Lower lobe of right lung (tissue), 2 donors: ENCODE results near the gene RPA1. TPM values are rescaled to one million over a fixed set of nuclear protein-coding genes. Genes with fewer than 3 reads are reported as not detected.

ENCODE experiments used
- ATAC-seq, 2 donors: fragments of 200-7000 bp; cut with Tn5 transposase; one replicate each; pipeline ENCODE4 v1.9.1; 2020 to 2022; ENCODE audit warnings: mild to moderate bottlenecking in 2 of 2, moderate library complexity in 2 of 2
- DNase-seq: peaks from one replicate; pipeline ENCODE4 v3.0.0-alpha.2; 2020
- H3K27ac ChIP-seq: fragments of 200-600 bp; one replicate; pipeline ENCODE4 v1.8.0; 2022
- H3K27me3 ChIP-seq: fragments of 200-600 bp; one replicate; pipeline ENCODE4 v1.8.0; 2022; ENCODE audit warnings: low read depth
- H3K36me3 ChIP-seq: fragments of 200-600 bp; one replicate; pipeline ENCODE4 v1.8.0; 2022; ENCODE audit warnings: mild to moderate bottlenecking
- H3K4me1 ChIP-seq: fragments of 200-600 bp; one replicate; pipeline ENCODE4 v1.8.0; 2022
- H3K4me3 ChIP-seq: fragments of 200-600 bp; one replicate; pipeline ENCODE4 v1.8.0; 2022; ENCODE audit warnings: mild to moderate bottlenecking
- H3K9me3 ChIP-seq: fragments of 200-600 bp; one replicate; pipeline ENCODE4 v1.8.0; 2022
- intact Hi-C: fragments of 100-400 bp; cut with DNase I; formaldehyde crosslinking; loops from one replicate; pipeline ENCODE4 v1.11.0; 2022
- total RNA-seq: library from RNA; stranded (reverse); fragmentation: NEBNext Ultra II Directional; extraction: Animal tissue kit (Norgen Biotek cat#: 25700); gene quantifications from one replicate; pipeline ENCODE4 v1.2.1, GENCODE V29; 2021
- TF ChIP-seq, protein P1 (sequence below): fragments of 200-600 bp; IDR thresholded peaks from one replicate; pipeline ENCODE4 v1.8.0; 2022; ENCODE audit warnings: antibody characterized with exemption, mild to moderate bottlenecking
- donor health status: DM: no; HTN: yes; CAD: no; lungs with severe emphysema.

RPA1 gene
- total RNA-seq, 1 donor from 2014 or later: 67.1 TPM

DNA sequence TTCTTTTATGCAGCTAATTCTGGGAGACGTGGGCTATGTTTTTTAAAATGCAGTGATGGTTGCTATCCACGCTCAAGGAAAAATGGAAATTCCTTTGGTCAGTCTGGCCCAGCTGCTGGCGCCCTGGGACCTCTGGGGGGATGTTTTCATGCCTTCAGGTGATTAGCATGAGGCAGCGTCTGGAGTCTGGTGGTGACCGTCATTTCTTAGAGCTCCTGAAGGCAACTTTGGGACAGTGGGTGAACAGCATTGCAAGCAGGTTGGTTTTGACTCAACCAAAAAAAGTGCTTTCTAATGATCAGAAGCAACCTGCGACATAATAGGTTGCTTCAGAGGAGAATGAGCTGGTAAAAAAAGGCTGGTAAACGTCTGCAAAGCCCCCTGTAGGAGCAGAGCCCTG lies 82.3 kb downstream of the RPA1 start:
- Histone ChIP-seq H3K9me3 (no peaks in the 10 kb centered on the region), H3K27me3 (peaks cover 68% of the 10 kb centered on the region), H3K4me3 (no peak overlapping the region), H3K27ac (no peak overlapping the region), H3K36me3 (no peaks in the 10 kb centered on the region), H3K4me1 (peaks cover 10% of the 10 kb centered on the region)
- DNase-seq: no peak
- ATAC-seq: no peak
- intact Hi-C loops: no loop called here
- TF ChIP-seq, protein P1, sequence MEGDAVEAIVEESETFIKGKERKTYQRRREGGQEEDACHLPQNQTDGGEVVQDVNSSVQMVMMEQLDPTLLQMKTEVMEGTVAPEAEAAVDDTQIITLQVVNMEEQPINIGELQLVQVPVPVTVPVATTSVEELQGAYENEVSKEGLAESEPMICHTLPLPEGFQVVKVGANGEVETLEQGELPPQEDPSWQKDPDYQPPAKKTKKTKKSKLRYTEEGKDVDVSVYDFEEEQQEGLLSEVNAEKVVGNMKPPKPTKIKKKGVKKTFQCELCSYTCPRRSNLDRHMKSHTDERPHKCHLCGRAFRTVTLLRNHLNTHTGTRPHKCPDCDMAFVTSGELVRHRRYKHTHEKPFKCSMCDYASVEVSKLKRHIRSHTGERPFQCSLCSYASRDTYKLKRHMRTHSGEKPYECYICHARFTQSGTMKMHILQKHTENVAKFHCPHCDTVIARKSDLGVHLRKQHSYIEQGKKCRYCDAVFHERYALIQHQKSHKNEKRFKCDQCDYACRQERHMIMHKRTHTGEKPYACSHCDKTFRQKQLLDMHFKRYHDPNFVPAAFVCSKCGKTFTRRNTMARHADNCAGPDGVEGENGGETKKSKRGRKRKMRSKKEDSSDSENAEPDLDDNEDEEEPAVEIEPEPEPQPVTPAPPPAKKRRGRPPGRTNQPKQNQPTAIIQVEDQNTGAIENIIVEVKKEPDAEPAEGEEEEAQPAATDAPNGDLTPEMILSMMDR: no peak

DNA sequence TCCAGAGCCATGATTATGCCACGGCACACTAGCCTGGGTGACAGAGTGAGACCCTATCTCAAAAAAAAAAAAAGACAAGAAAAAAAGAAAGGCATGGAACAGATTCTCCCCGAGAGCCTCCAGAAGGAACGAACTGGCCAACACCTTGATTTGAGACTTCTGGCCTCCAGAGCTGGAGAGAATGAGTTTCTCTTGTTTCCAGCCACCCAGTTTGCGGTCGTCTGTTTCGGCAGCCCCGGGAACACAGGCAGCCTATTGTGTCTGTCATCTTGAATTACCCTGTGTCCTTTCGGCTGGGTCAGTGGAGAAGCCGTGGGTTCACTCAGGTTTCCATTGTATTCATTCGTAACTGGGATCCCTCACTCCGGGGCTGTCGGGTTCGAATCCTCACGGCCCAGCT lies 83.9 kb downstream of the RPA1 start:
- DNase-seq (no peak), ATAC-seq (no peak)
- intact Hi-C loops: no loop called here
- Histone ChIP-seq H3K36me3 (no peaks in the 10 kb centered on the region), H3K9me3 (no peaks in the 10 kb centered on the region), H3K4me3 (no peak overlapping the region), H3K27me3 (peaks cover 52% of the 10 kb centered on the region), H3K27ac (no peak overlapping the region), H3K4me1 (peaks cover 2% of the 10 kb centered on the region)
- TF ChIP-seq, protein P1: no peak

DNA sequence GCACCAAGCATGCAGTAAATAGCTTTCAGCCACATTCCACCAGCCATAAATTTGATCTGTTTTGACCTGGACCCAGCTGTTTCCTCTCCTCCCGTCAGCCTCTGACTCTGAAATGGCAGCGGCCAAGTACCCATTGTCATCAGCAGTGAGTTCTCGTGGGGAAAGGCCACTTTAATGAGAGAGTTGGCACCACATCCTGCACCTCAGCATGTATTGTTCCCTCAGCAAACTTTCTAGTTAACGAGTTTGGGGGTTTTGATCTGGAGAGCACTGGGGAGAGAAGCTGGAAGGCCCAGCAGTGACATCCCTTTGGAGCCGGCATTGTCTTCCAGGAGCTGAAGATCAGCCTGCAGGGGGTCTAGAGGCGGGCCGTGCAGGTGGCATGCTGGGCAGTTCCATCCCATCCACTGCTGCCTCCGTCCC lies 84.9 kb downstream of the RPA1 start:
- Histone ChIP-seq H3K4me3 (no peak overlapping the region), H3K27me3 (peaks cover 42% of the 10 kb centered on the region), H3K9me3 (no peaks in the 10 kb centered on the region), H3K27ac (no peak overlapping the region), H3K36me3 (no peaks in the 10 kb centered on the region), H3K4me1 (no peaks in the 10 kb centered on the region)
- TF ChIP-seq, protein P1: no peak
- no peak for ATAC-seq
- DNase-seq: no peak
- intact Hi-C loops: no loop called here

DNA sequence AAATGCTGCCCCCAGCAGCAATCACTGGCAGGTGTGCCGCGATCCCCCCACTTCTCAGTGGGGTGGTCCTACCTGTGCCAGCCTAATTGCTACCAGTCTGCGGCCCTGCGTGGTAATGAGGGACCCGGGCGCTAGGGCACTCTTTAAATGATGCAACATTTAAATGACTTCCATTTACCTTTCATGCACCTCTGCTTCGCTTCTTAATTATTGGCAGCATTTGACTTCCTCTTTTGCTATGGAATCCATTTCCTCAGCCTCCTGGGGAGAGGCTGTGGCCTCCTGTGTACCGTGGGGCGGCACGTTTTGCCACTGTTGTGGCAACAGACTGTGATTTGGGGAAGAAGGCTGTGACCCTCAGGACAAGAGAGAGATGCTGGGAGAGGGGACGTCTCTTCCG lies 86.1 kb downstream of the RPA1 start:
- ATAC-seq: peak in 1 of 2 donors; percentile 7
- no peaks in the 10 kb centered on the region for H3K36me3 ChIP-seq
- H3K27ac ChIP-seq: no peak overlapping the region
- H3K27me3 ChIP-seq: peaks cover 32% of the 10 kb centered on the region
- no peak overlapping the region for H3K4me3 ChIP-seq
- intact Hi-C loops: no loop called here
- H3K9me3 ChIP-seq: no peaks in the 10 kb centered on the region
- H3K4me1 ChIP-seq: no peaks in the 10 kb centered on the region
- TF ChIP-seq, protein P1: no peak
- no peak for DNase-seq

DNA sequence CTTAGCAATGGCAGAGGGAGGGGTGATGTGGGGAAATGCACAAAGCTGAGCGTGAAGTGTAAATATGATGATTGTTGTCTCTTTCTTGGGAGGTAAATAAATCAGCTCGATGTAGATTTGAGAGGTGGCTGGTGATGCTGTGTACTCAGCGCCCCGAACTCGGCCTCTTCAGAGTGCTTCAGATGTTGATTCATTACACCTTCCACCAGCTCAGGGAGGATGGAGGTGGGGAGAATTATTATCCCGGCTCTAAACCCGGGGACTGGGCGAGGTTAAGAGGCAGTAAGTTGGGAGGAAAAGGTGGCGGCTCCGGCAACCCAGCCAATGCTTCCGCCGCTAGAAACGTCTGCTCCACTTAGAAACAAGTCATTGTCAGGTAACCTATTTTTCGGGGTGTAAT lies 86.5 kb downstream of the RPA1 start:
- intact Hi-C loops: no loop called here
- peaks cover 28% of the 10 kb centered on the region for H3K27me3 ChIP-seq
- no peak for DNase-seq
- H3K27ac ChIP-seq: no peak overlapping the region
- H3K36me3 ChIP-seq: no peaks in the 10 kb centered on the region
- TF ChIP-seq, protein P1: no peak
- no peak overlapping the region for H3K4me3 ChIP-seq
- H3K9me3 ChIP-seq: no peaks in the 10 kb centered on the region
- ATAC-seq: peak; percentile 44 to 71
- H3K4me1 ChIP-seq: no peaks in the 10 kb centered on the region
